Adrenal gland (tissue), 5 donors: ENCODE data around the gene TACC2.

ENCODE experiments used
- CTCF ChIP-seq, 6 experiments: fragments of 450-650 bp in 4 of 6; fragments of 200-600 bp in 2 of 6; sonication (generic) in 1 of 6; IDR thresholded peaks; 1 replicate in 5 of 6; 2 replicates in 1 of 6; pipeline versions ENCODE4 v1.5.1 to v1.8.0; 2016 to 2021; ENCODE audit warnings: antibody characterized with exemption in 6 of 6, mild to moderate bottlenecking in 2 of 6, moderate library complexity in 1 of 6
- POLR2A ChIP-seq, 2 donors: fragments of 450-650 bp; IDR thresholded peaks; one replicate each; pipeline ENCODE4 v1.6.1; 2017; ENCODE audit warnings: antibody characterized with exemption in 2 of 2, mild to moderate bottlenecking in 2 of 2, moderate library complexity in 1 of 2
- donor health status: DM: no; HTN: no; CAD: no.

DNA sequence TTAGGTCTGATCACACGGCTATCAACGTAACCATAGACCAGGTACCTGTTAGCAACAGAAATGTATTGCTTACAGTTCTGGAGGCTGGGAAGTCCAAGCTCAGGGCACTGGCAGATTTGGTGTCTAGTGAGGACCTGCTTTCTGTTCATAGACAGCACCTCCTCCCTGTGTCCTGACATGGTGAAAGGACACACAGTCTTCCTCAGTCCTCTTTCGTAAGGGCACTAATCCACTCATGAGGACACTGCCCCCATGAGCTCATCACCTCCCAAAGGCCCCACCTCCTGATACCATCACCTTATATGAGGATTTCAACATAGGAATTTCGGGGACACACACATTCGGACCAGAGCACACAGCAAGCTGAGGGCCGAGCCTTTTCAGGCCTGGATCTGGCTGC is 210.7 kb downstream of the TACC2 start:
- TF ChIP-seq CTCF (IDR thresholded peaks at IDR 0.05) (no peak), POLR2A (IDR thresholded peaks at IDR 0.05) (no peak)
